Endothelial cell of umbilical vein (primary cell): ENCODE results near the gene DUSP2. TPM values are rescaled to one million over a fixed set of nuclear protein-coding genes. Genes with fewer than 3 reads are reported as not detected.

ENCODE experiments used
- BruUV-seq: library from RNA; stranded (reverse); fragments of 400-500 nt; replicated peaks from 2 replicates; lab custom pipeline; 2021; lab: Mats Ljungman, UMichigan
- CTCF ChIA-PET: fragments of 300-600, 350-600 bp; sonication (Branson Sonifier 250); formaldehyde crosslinking; loops from one replicate; lab custom pipeline; 2021; ENCODE audit warnings: antibody characterized with exemption, inconsistent platforms; lab: Charles Lee
- POLR2A ChIA-PET: fragments of 300-600, 350-600 bp; sonication (Branson Sonifier 250); formaldehyde crosslinking; loops from one replicate; lab custom pipeline; 2021; ENCODE audit warnings: antibody characterized with exemption, inconsistent platforms; lab: Charles Lee
- DNase-seq: peaks from one replicate; pipeline ENCODE4 v3.0.0-alpha.2; 2011; ENCODE audit warnings: low read depth, low spot score
- FAIRE-seq: peaks from 2 replicates; lab custom pipeline; 2011; peaks lifted over from hg19 to GRCh38; lab: Jason Lieb, UNC
- H2AFZ ChIP-seq: 2 replicates; pipeline ENCODE4 v1.6.0; 2012; ENCODE audit warnings: low read depth, low read length, control low read depth, inconsistent platforms
- H3K27ac ChIP-seq: 2 replicates; pipeline ENCODE4 v1.5.1; 2011; ENCODE audit warnings: low read depth, mild to moderate bottlenecking, control low read depth, low read length, moderate library complexity; ENCODE audit not compliant: insufficient read depth
- H3K27me3 ChIP-seq, 2 experiments: 2 replicates each; pipeline versions ENCODE4 v1.6.0 to v1.6.1; 2011; ENCODE audit warnings: low read length in 2 of 2, mixed read lengths in 1 of 2; ENCODE audit not compliant: control insufficient read depth in 2 of 2, insufficient read depth in 2 of 2
- H3K36me3 ChIP-seq, 2 experiments: 2 replicates in 1 of 2; 3 replicates in 1 of 2; pipeline ENCODE4 v1.5.1; 2011; ENCODE audit warnings: low read length in 2 of 2, mild to moderate bottlenecking in 1 of 2, moderate library complexity in 1 of 2; ENCODE audit not compliant: control insufficient read depth in 2 of 2, insufficient read depth in 2 of 2; ENCODE audit errors: extremely low read depth in 1 of 2
- H3K4me1 ChIP-seq: 3 replicates; pipeline ENCODE4 v1.5.1; 2011; ENCODE audit warnings: mild to moderate bottlenecking, low read length; ENCODE audit not compliant: control insufficient read depth, insufficient read depth; ENCODE audit errors: extremely low read depth
- H3K4me2 ChIP-seq: 2 replicates; pipeline ENCODE4 v1.6.1; 2011; ENCODE audit warnings: low read length, control low read depth, mixed read lengths; ENCODE audit not compliant: insufficient read depth
- H3K4me3 ChIP-seq, 3 experiments: fragments of 200-600 bp in 1 of 3; sonication (generic), shearing (Covaris generic) in 1 of 3; replicated peaks in 1 of 3; 2 replicates each; pipeline ENCODE4 v1.5.1; 2011 to 2016; ENCODE audit warnings: control low read depth in 3 of 3, low read length in 3 of 3, mild to moderate bottlenecking in 2 of 3, inconsistent platforms in 1 of 3, low read depth in 1 of 3, moderate library complexity in 1 of 3; ENCODE audit not compliant: insufficient read depth in 1 of 3
- H3K79me2 ChIP-seq: 2 replicates; pipeline ENCODE4 v1.6.0; 2012; ENCODE audit warnings: low read length, inconsistent platforms; ENCODE audit not compliant: control insufficient read depth, insufficient read depth
- H3K9ac ChIP-seq: replicated peaks from 2 replicates; pipeline ENCODE3; 2011; ENCODE audit warnings: low read length, control low read depth; ENCODE audit not compliant: insufficient read depth; ENCODE audit errors: extremely low read depth
- H3K9me1 ChIP-seq: replicated peaks from 3 replicates; pipeline ENCODE4 v1.6.0; 2011; ENCODE audit warnings: mild to moderate bottlenecking, low read length; ENCODE audit not compliant: control insufficient read depth, insufficient read depth; ENCODE audit errors: extremely low read depth
- H3K9me3 ChIP-seq: replicated peaks from 2 replicates; pipeline ENCODE4 v1.5.1; 2012; ENCODE audit warnings: low read length, inconsistent platforms; ENCODE audit not compliant: control insufficient read depth, insufficient read depth
- H4K20me1 ChIP-seq: replicated peaks from 2 replicates; pipeline ENCODE3; 2011; ENCODE audit warnings: mild to moderate bottlenecking, low read length; ENCODE audit not compliant: control insufficient read depth, insufficient read depth; ENCODE audit errors: extremely low read depth
- CTCF ChIP-seq, 2 donors: IDR thresholded peaks; 1 replicate in 1 of 2; 2 replicates in 1 of 2; pipeline ENCODE4 v1.5.1; 2011; ENCODE audit warnings: low read length in 2 of 2, mild to moderate bottlenecking in 2 of 2, moderate library complexity in 2 of 2, control low read depth in 1 of 2, inconsistent platforms in 1 of 2, low read depth in 1 of 2; ENCODE audit not compliant: insufficient read depth in 1 of 2; ENCODE audit errors: extremely low read depth in 1 of 2
- EZH2 ChIP-seq: IDR thresholded peaks from 2 replicates; pipeline ENCODE4 v1.6.1; 2012; ENCODE audit warnings: borderline replicate concordance, low read depth, mild to moderate bottlenecking, moderate library complexity, low read length, inconsistent platforms; ENCODE audit not compliant: severe bottlenecking
- FOS ChIP-seq: IDR thresholded peaks from 2 replicates; pipeline ENCODE4 v1.6.1; 2011; ENCODE audit warnings: mild to moderate bottlenecking, low read length, moderate library complexity, borderline replicate concordance; ENCODE audit not compliant: insufficient read depth
- GATA2 ChIP-seq: IDR thresholded peaks from 2 replicates; pipeline ENCODE4 v1.7.0; 2011; ENCODE audit warnings: low read depth, mild to moderate bottlenecking, moderate library complexity, mixed read lengths, low read length; ENCODE audit not compliant: insufficient read length, insufficient read depth
- JUN ChIP-seq: IDR thresholded peaks from 2 replicates; pipeline ENCODE4 v1.6.1; 2011; ENCODE audit warnings: borderline replicate concordance, low read depth; ENCODE audit not compliant: insufficient read length, insufficient read depth
- MAX ChIP-seq: IDR thresholded peaks from 2 replicates; pipeline ENCODE4 v1.6.1; 2011; ENCODE audit not compliant: insufficient read depth, insufficient read length
- MYC ChIP-seq: IDR thresholded peaks from one replicate; pipeline ENCODE4 v1.6.1; 2011; ENCODE audit warnings: mild to moderate bottlenecking, low read depth, low read length
- POLR2A ChIP-seq: IDR thresholded peaks from 2 replicates; pipeline ENCODE4 v1.6.1; 2012; ENCODE audit warnings: low read depth, mild to moderate bottlenecking, control low read depth, low read length
- POLR2AphosphoS5 ChIP-seq: IDR thresholded peaks from 2 replicates; pipeline ENCODE4 v1.6.1; 2012; ENCODE audit warnings: low read depth, mild to moderate bottlenecking, control low read depth, low read length, moderate library complexity; ENCODE audit not compliant: insufficient read depth
- dilution Hi-C: fragments of 300-500 bp; cut with MboI; formaldehyde crosslinking; loops from one replicate; pipeline ENCODE4 v1.15.0; 2019; ENCODE audit warnings: low sequenced_read_pairs; ENCODE audit not compliant: extremely low pct_ligation_motif_present
- intact Hi-C: fragments of 100-400 bp; cut with micrococcal nuclease; formaldehyde crosslinking; loops from one replicate; pipeline ENCODE4 v1.10.0; 2022
- polyA plus RNA-seq, 4 experiments: library from polyadenylated mRNA; depleted of rRNA in 3 of 4; stranded (reverse) in 3 of 4; unstranded in 1 of 4; fragments of >200 nt; gene quantifications; 2 replicates each; pipeline versions ENCODE4 v1.2.1 to v1.2.3, GENCODE V29; 2011 to 2012; ENCODE audit warnings: missing spikeins in 1 of 4
- total RNA-seq: library from RNA; stranded (reverse); gene quantifications from 2 replicates; pipeline ENCODE4 v1.2.3, GENCODE V29; 2021

The DUSP2 gene
- total and polyA plus RNA-seq, 2 donors (not counting 3 experiments of a cell fraction or from before 2014, with no cell fraction given), result 0.33 TPM

- POLR2A ChIA-PET, result no interaction called here
- Histone ChIP-seq H2AFZ (no peak overlapping the region), H3K79me2 (no peaks in the 10 kb centered on the region), H3K9me1 (no peaks in the 10 kb centered on the region), H3K9me3 (no peaks in the 10 kb centered on the region), H3K4me3 (no peak overlapping the region), H3K9ac (no peak overlapping the region), H3K4me2 (no peak overlapping the region), H3K27me3 (peaks cover 1 to 4% of the 10 kb centered on the region in 2 experiments), H3K4me1 (no peaks in the 10 kb centered on the region), H4K20me1 (no peaks in the 10 kb centered on the region), H3K27ac (no peak overlapping the region), H3K36me3 (no peaks in the 10 kb centered on the region)
- no peak for DNase-seq
- TF ChIP-seq JUN (no peak), MYC (no peak), CTCF (IDR thresholded peaks at IDR 0.05; ENCODE audit: extremely low read depth in 1 of 2, insufficient read depth in 1 of 2, low read depth in 1 of 2, low read length in 2 of 2) (no peak), FOS (no peak), POLR2AphosphoS5 (no peak), EZH2 (no peak), MAX (no peak), GATA2 (no peak), POLR2A (no peak)
- dilution Hi-C loops (no loop called here), intact Hi-C loops (no loop called here)
- CTCF ChIA-PET, result interaction anchor here (0.9 kb wide), 1 partner anchor 9 kb away, joined by 3 read pairs; no protein-coding TSS in a partner anchor
- FAIRE-seq, result no peak
- no TSS peak for BruUV-seq
Measured at GRCh38 chr2:96110621-96111256, 34.5 kb downstream of the DUSP2 start.
